Femur (tissue), 1 donor: ENCODE data around the gene DZANK1.
"Not testable (repeated sequence)": the region's sequence is repeated elsewhere in the genome, so short reads cannot be mapped to it uniquely, and the experiment has no call there.

ENCODE experiments used
- DNase-seq: peaks from one replicate; pipeline ENCODE4 v3.0.0-alpha.2; 2017

The DZANK1 gene

GRCh38 chr20:18375551-18375950, 91.3 kb downstream of the DZANK1 start:
- DNase-seq = not testable (repeated sequence)

- no peak for DNase-seq
Measured at GRCh38 chr20:18372296-18372695, 94.5 kb downstream of the DZANK1 start.

- DNase-seq = no peak
Measured at GRCh38 chr20:18364768-18365167, 102.1 kb downstream of the DZANK1 start.

- DNase-seq = no peak
Measured at GRCh38 chr20:18363708-18364107, 103.1 kb downstream of the DZANK1 start.

- DNase-seq = no peak
Measured at GRCh38 chr20:18362916-18363315, 103.9 kb downstream of the DZANK1 start.

- DNase-seq = no peak
Measured at GRCh38 chr20:18361678-18362077, 105.2 kb downstream of the DZANK1 start.

- DNase-seq = no peak
Measured at GRCh38 chr20:18360635-18361034, 106.2 kb downstream of the DZANK1 start.

GRCh38 chr20:18359854-18360253, 107.0 kb downstream of the DZANK1 start:
- no peak for DNase-seq

GRCh38 chr20:18349749-18350148, 117.1 kb downstream of the DZANK1 start:
- not testable (repeated sequence) for DNase-seq
